GM23338 (cell line): ENCODE data around the gene SNRNP48. TPM values are rescaled to one million over a fixed set of nuclear protein-coding genes. Genes with fewer than 3 reads are reported as not detected.

Experiments
- ATAC-seq: fragments of 200-7000 bp; cut with Tn5 transposase; 3 replicates; pipeline ENCODE4 v1.9.1; 2020
- DNase-seq: peaks from one replicate; pipeline ENCODE4 v3.0.0-alpha.2; 2015; ENCODE audit warnings: low spot score
- H2AFZ ChIP-seq: fragments of 200-600 bp; sonication (generic); 2 replicates; pipeline ENCODE4 v1.8.0; 2016; ENCODE audit warnings: antibody characterized with exemption, mild to moderate bottlenecking, moderate library complexity
- H3F3A ChIP-seq: fragments of 200-600 bp; sonication (generic); replicated peaks from 2 replicates; pipeline ENCODE4 v1.8.0; 2017; ENCODE audit warnings: antibody characterized with exemption, mixed run types, low read depth
- H3K27ac ChIP-seq: fragments of 200-600 bp; sonication (generic); 2 replicates; pipeline ENCODE4 v1.6.1; 2016; ENCODE audit warnings: low read depth
- H3K27me3 ChIP-seq: fragments of 200-600 bp; sonication (generic); 2 replicates; pipeline ENCODE4 v1.8.0; 2016; ENCODE audit warnings: mild to moderate bottlenecking, mixed run types, moderate library complexity; ENCODE audit not compliant: insufficient read depth
- H3K36me3 ChIP-seq: fragments of 200-600 bp; sonication (generic); 2 replicates; pipeline ENCODE4 v1.8.0; 2016; ENCODE audit warnings: mild to moderate bottlenecking; ENCODE audit not compliant: insufficient read depth
- H3K4me1 ChIP-seq: fragments of 200-600 bp; sonication (generic); 2 replicates; pipeline ENCODE4 v1.8.0; 2016; ENCODE audit warnings: mild to moderate bottlenecking, moderate library complexity; ENCODE audit not compliant: insufficient read depth
- H3K4me2 ChIP-seq: fragments of 200-600 bp; sonication (generic); 2 replicates; pipeline ENCODE4 v1.7.1; 2017; ENCODE audit warnings: mixed run types
- H3K4me3 ChIP-seq: fragments of 200-600 bp; sonication (generic); 2 replicates; pipeline ENCODE4 v1.6.1; 2016; ENCODE audit warnings: mixed run types
- H3K79me2 ChIP-seq: fragments of 200-600 bp; sonication (generic); replicated peaks from 2 replicates; pipeline ENCODE4 v1.8.0; 2017; ENCODE audit warnings: mild to moderate bottlenecking; ENCODE audit not compliant: insufficient read depth
- H3K9me2 ChIP-seq: fragments of 200-600 bp; sonication (generic); 2 replicates; pipeline ENCODE4 v1.8.0; 2017; ENCODE audit not compliant: insufficient read depth
- H4K20me1 ChIP-seq: fragments of 200-600 bp; sonication (generic); replicated peaks from 2 replicates; pipeline ENCODE4 v1.8.0; 2017; ENCODE audit warnings: mild to moderate bottlenecking; ENCODE audit not compliant: insufficient read depth
- H3K27ac Mint-ChIP-seq: 2 replicates; pipeline ENCODE4 v1.8.0; 2020; ENCODE audit warnings: inconsistent platforms, mild to moderate bottlenecking, moderate library complexity, mixed read lengths
- H3K27me3 Mint-ChIP-seq: 3 replicates; pipeline ENCODE4 v1.8.0; 2022; ENCODE audit warnings: low read depth, mild to moderate bottlenecking, moderate library complexity, mixed read lengths, inconsistent platforms; ENCODE audit not compliant: insufficient read depth, poor library complexity
- H3K36me3 Mint-ChIP-seq: 3 replicates; pipeline ENCODE4 v1.8.0; 2021; ENCODE audit warnings: low read depth, mild to moderate bottlenecking, inconsistent platforms, moderate library complexity, mixed read lengths
- H3K4me1 Mint-ChIP-seq: 3 replicates; pipeline ENCODE4 v1.8.0; 2020; ENCODE audit warnings: mild to moderate bottlenecking, inconsistent platforms, mixed read lengths
- H3K4me3 Mint-ChIP-seq: 3 replicates; pipeline ENCODE4 v1.8.0; 2021; ENCODE audit warnings: moderate library complexity, mild to moderate bottlenecking, inconsistent platforms, mixed read lengths
- H3K9me3 Mint-ChIP-seq: 3 replicates; pipeline ENCODE4 v1.8.0; 2020; ENCODE audit warnings: moderate library complexity, mild to moderate bottlenecking, inconsistent platforms, mixed read lengths
- CREB1 ChIP-seq: fragments of 250-450 bp; sonication (Bioruptor Pico); IDR thresholded peaks from 2 replicates; pipeline ENCODE4 v1.5.0; 2020; ENCODE audit warnings: low read depth, mild to moderate bottlenecking, moderate library complexity
- CTCF ChIP-seq, 2 experiments: fragments of 200-600 bp in 1 of 2; sonication (generic) in 1 of 2; conservative IDR thresholded peaks; 2 replicates each; pipeline versions ENCODE4 v1.5.1 to v1.6.1; 2016 to 2017; ENCODE audit warnings: antibody characterized with exemption in 2 of 2, low read depth in 2 of 2, mild to moderate bottlenecking in 2 of 2, moderate library complexity in 1 of 2
- ETS1 ChIP-seq: IDR thresholded peaks from 2 replicates; pipeline ENCODE4 v1.6.1; 2016; ENCODE audit warnings: antibody characterized with exemption
- EZH2 ChIP-seq: fragments of 200-600 bp; sonication (generic); IDR thresholded peaks from one replicate; pipeline ENCODE4 v1.8.0; 2017; ENCODE audit warnings: antibody characterized with exemption, mild to moderate bottlenecking, low read depth; ENCODE audit not compliant: unreplicated experiment
- EZH2phosphoT487 ChIP-seq: fragments of 200-600 bp; sonication (generic); IDR thresholded peaks from one replicate; pipeline ENCODE4 v1.8.1; 2018; ENCODE audit warnings: antibody characterized with exemption; ENCODE audit not compliant: unreplicated experiment
- JUNB ChIP-seq: IDR thresholded peaks from one replicate; pipeline ENCODE4 v1.6.1; 2016; ENCODE audit warnings: antibody characterized with exemption; ENCODE audit not compliant: unreplicated experiment
- NANOG ChIP-seq: IDR thresholded peaks from 2 replicates; pipeline ENCODE4 v1.6.1; 2016; ENCODE audit warnings: antibody characterized with exemption, borderline replicate concordance
- POLR2AphosphoS5 ChIP-seq: IDR thresholded peaks from 2 replicates; pipeline ENCODE4 v1.6.1; 2016; ENCODE audit warnings: antibody characterized with exemption, low read depth
- REST ChIP-seq: IDR thresholded peaks from one replicate; pipeline ENCODE4 v1.6.1; 2018; ENCODE audit warnings: antibody characterized with exemption; ENCODE audit not compliant: unreplicated experiment
- STAT1 ChIP-seq: IDR thresholded peaks from one replicate; pipeline ENCODE4 v1.6.1; 2016; ENCODE audit warnings: antibody characterized with exemption; ENCODE audit not compliant: unreplicated experiment
- ZNF114 ChIP-seq: fragments of 250-450 bp; sonication (Bioruptor Pico); IDR thresholded peaks from 2 replicates; pipeline ENCODE4 v1.5.0; 2020; ENCODE audit warnings: mild to moderate bottlenecking, moderate library complexity
- ZNF331 ChIP-seq: fragments of 250-450 bp; sonication (Bioruptor Pico); IDR thresholded peaks from 2 replicates; pipeline ENCODE4 v1.5.0; 2020; ENCODE audit warnings: low read depth, mild to moderate bottlenecking, moderate library complexity
- ZNF462 ChIP-seq: fragments of 250-450 bp; sonication (Bioruptor Pico); IDR thresholded peaks from 2 replicates; pipeline ENCODE4 v1.5.0; 2020; ENCODE audit warnings: mild to moderate bottlenecking, moderate library complexity
- polyA plus RNA-seq: library from polyadenylated mRNA; unstranded; fragments of >200 nt; fragmentation: Nextera tagmentation; extraction: Ambion mirVana; gene quantifications from 2 replicates; pipeline ENCODE4 v1.2.1, GENCODE V29; 2016
- total RNA-seq: library from RNA; depleted of rRNA; stranded (reverse); fragments of >200 nt; shearing (Covaris generic); gene quantifications from 2 replicates; pipeline ENCODE4 v1.2.3, GENCODE V29; 2014

SNRNP48 gene
- total and polyA plus RNA-seq, 2 experiments from 2014 or later = 17.2 to 23.9 TPM

DNA sequence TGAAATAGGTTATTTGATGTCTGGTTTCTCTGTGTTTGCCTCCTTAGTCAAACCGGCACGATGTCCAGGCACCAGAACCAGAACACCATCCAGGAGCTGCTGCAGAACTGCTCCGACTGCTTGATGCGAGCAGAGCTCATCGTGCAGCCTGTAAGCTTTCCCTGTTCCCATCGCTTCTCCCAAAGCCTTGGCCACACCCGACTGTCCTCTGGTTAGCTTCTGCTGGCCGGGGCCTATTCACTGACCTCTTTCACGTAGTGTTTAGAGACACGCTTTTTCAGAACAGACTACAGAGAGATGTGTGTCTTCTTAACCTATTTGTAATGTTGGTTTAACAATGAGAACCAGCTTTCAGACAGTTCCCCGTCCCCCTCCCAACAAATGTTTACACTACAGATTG, 34.3 kb upstream of the SNRNP48 start:
- Mint-ChIP-seq H3K4me3 (no peak overlapping the region), H3K27me3 (no peaks in the 10 kb centered on the region), H3K4me1 (peaks cover 10% of the 10 kb centered on the region; the same call in 2 of the 3 replicates), H3K9me3 (no peaks in the 10 kb centered on the region), H3K36me3 (peaks cover 16% of the 10 kb centered on the region; the same call in 2 of the 3 replicates), H3K27ac (no peak overlapping the region)
- no peaks in the 10 kb centered on the region; the same call in 1 of the 2 replicates for H4K20me1 ChIP-seq
- no peaks in the 10 kb centered on the region for H3K27me3 ChIP-seq
- no peaks in the 10 kb centered on the region for H3K9me2 ChIP-seq
- DNase-seq (no peak), ATAC-seq (no peak)
- no peaks in the 10 kb centered on the region for H3F3A ChIP-seq
- H3K4me2 ChIP-seq = no peak overlapping the region
- H3K4me1 ChIP-seq = no peaks in the 10 kb centered on the region
- no peak overlapping the region for H3K4me3 ChIP-seq
- no peak for TF ChIP-seq ZNF331 (CRISPR knock-in tag)
- no peak for TF ChIP-seq CTCF (conservative IDR thresholded peaks at IDR 0.05; ENCODE audit: low read depth in 2 of 2)
- TF ChIP-seq POLR2AphosphoS5 = no peak
- TF ChIP-seq EZH2 = no peak
- TF ChIP-seq EZH2phosphoT487 = no peak
- no peak for TF ChIP-seq REST
- TF ChIP-seq JUNB = no peak
- no peak for TF ChIP-seq ETS1
- TF ChIP-seq CREB1 (CRISPR knock-in tag) = no peak
- TF ChIP-seq ZNF462 = no peak
- no peak for TF ChIP-seq ZNF114
- TF ChIP-seq STAT1 = no peak
- no peak for TF ChIP-seq NANOG
- H3K79me2 ChIP-seq = no peaks in the 10 kb centered on the region; the same call in 1 of the 2 replicates
- H2AFZ ChIP-seq = no peak overlapping the region
- no peaks in the 10 kb centered on the region; the same call in 1 of the 2 replicates for H3K36me3 ChIP-seq
- H3K27ac ChIP-seq = no peak overlapping the region
